SK-N-SH treated with all-trans-retinoic acid at 6 μM for 48 hours (cell line): Measurements from ENCODE around the gene LCE1D.

ENCODE experiments used
- ATAC-seq: fragments of 200-7000 bp; cut with Tn5 transposase; 3 replicates; pipeline ENCODE4 v1.9.1; 2020; ENCODE audit warnings: mild to moderate bottlenecking, moderate library complexity
- ARNTL ChIP-seq: fragments of 450-650 bp; formaldehyde crosslinking; IDR thresholded peaks from 2 replicates; pipeline ENCODE4 v1.5.0; 2020; ENCODE audit warnings: low read depth, mild to moderate bottlenecking, moderate library complexity, borderline replicate concordance
- BACH2 ChIP-seq: fragments of 250-450 bp; sonication (Bioruptor Pico); IDR thresholded peaks from 2 replicates; pipeline ENCODE4 v1.9.0; 2021; ENCODE audit warnings: mild to moderate bottlenecking, borderline replicate concordance
- CSDC2 ChIP-seq: fragments of 250-450 bp; sonication (Bioruptor Pico); IDR thresholded peaks from 2 replicates; pipeline ENCODE4 v1.5.0; 2020; ENCODE audit warnings: mild to moderate bottlenecking, moderate library complexity
- GLIS3 ChIP-seq: fragments of 250-450 bp; sonication (Bioruptor Pico); IDR thresholded peaks from 2 replicates; pipeline ENCODE4 v1.5.0; 2020; ENCODE audit warnings: mild to moderate bottlenecking, moderate library complexity
- ISL1 ChIP-seq: fragments of 250-450 bp; sonication (Bioruptor Pico); IDR thresholded peaks from 2 replicates; pipeline ENCODE4 v2.1.2; 2022; ENCODE audit warnings: mild to moderate bottlenecking, moderate library complexity
- OSR1 ChIP-seq: fragments of 250-450 bp; sonication (Bioruptor Pico); IDR thresholded peaks from 2 replicates; pipeline ENCODE4 v1.8.0; 2022; ENCODE audit warnings: moderate library complexity, mild to moderate bottlenecking, inconsistent platforms
- SNAI2 ChIP-seq: fragments of 250-450 bp; sonication (Bioruptor Pico); IDR thresholded peaks from 2 replicates; pipeline ENCODE4 v1.5.0; 2020; ENCODE audit warnings: mild to moderate bottlenecking, moderate library complexity
- TCF4 ChIP-seq: fragments of 250-450 bp; sonication (Bioruptor Pico); IDR thresholded peaks from 2 replicates; pipeline ENCODE4 v1.8.0; 2021; ENCODE audit warnings: mild to moderate bottlenecking, moderate library complexity, borderline replicate concordance
- TOX ChIP-seq: fragments of 250-450 bp; sonication (Bioruptor Pico); IDR thresholded peaks from 2 replicates; pipeline ENCODE4 v1.8.0; 2021; ENCODE audit warnings: mild to moderate bottlenecking, moderate library complexity, borderline replicate concordance
- ZC3H10 ChIP-seq: fragments of 250-450 bp; sonication (Bioruptor Pico); IDR thresholded peaks from 2 replicates; pipeline ENCODE4 v1.5.1; 2021; ENCODE audit warnings: mild to moderate bottlenecking, moderate library complexity
- ZFP3 ChIP-seq: fragments of 250-450 bp; sonication (Bioruptor Pico); IDR thresholded peaks from 2 replicates; pipeline ENCODE4 v1.5.0; 2020; ENCODE audit warnings: mild to moderate bottlenecking, moderate library complexity
- ZFP30 ChIP-seq: fragments of 450-650 bp; formaldehyde crosslinking; IDR thresholded peaks from 2 replicates; pipeline ENCODE4 v1.5.0; 2022; ENCODE audit warnings: mild to moderate bottlenecking, moderate library complexity
- ZNF565 ChIP-seq: fragments of 450-650 bp; formaldehyde crosslinking; conservative IDR thresholded peaks from 2 replicates; pipeline ENCODE4 v1.5.0; 2020; ENCODE audit warnings: low read depth, mild to moderate bottlenecking, moderate library complexity
- ZNF8 ChIP-seq: fragments of 450-650 bp; formaldehyde crosslinking; IDR thresholded peaks from 2 replicates; pipeline ENCODE4 v1.5.0; 2020; ENCODE audit warnings: mild to moderate bottlenecking, moderate library complexity
- TF ChIP-seq, protein P1 (sequence below): fragments of 250-450 bp; sonication (Bioruptor Pico); IDR thresholded peaks from 2 replicates; pipeline ENCODE4 v1.5.0; 2020; ENCODE audit warnings: mild to moderate bottlenecking, moderate library complexity
- TF ChIP-seq, protein P2 (sequence below): fragments of 250-450 bp; sonication (Bioruptor Pico); IDR thresholded peaks from 2 replicates; pipeline ENCODE4 v1.5.1; 2021; ENCODE audit warnings: mild to moderate bottlenecking, moderate library complexity
- TF ChIP-seq, protein P3 (sequence below): fragments of 250-450 bp; sonication (Bioruptor Pico); IDR thresholded peaks from 2 replicates; pipeline ENCODE4 v1.8.0; 2021; ENCODE audit warnings: low read depth, mild to moderate bottlenecking, moderate library complexity, borderline replicate concordance
- TF ChIP-seq, protein P4 (sequence below): fragments of 250-450 bp; sonication (Bioruptor Pico); IDR thresholded peaks from 2 replicates; pipeline ENCODE4 v1.8.0; 2020; ENCODE audit warnings: mild to moderate bottlenecking, moderate library complexity, borderline replicate concordance
- TF ChIP-seq, protein P5 (sequence below): fragments of 250-450 bp; sonication (Bioruptor Pico); IDR thresholded peaks from 2 replicates; pipeline ENCODE4 v1.5.1; 2020; ENCODE audit warnings: low read depth, mild to moderate bottlenecking, moderate library complexity

The LCE1D gene

DNA sequence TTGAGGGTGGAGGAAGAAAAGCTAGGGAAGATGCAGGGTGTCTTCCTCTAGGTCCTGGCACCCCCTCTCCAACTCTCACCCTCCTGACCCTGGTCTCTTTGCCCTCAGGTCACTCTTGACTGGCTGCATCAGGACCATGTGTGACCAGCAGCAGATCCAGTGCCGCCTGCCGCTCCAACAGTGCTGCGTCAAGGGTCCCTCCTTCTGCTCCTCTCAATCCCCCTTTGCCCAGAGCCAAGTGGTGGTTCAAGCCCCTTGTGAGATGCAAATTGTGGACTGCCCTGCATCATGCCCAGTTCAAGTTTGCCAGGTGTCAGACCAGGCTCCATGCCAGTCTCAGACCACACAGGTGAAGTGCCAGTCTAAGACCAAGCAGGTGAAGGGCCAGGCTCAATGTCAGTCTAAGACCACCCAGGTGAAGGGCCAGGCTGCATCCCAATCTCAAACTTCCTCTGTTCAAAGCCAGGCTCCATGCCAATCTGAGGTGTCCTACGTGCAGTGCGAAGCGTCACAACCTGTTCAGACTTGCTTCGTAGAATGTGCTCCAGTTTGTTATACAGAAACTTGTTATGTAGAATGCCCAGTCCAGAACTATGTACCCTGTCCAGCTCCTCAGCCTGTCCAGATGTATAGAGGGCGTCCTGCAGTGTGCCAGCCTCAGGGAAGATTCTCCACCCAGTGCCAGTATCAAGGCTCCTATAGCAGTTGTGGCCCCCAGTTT lies 36.9 kb upstream of the LCE1D start:
- TF ChIP-seq TCF4 (CRISPR knock-in tag) (no peak), ZC3H10 (no peak), ZNF8 (no peak), ISL1 (CRISPR knock-in tag) (no peak), CSDC2 (CRISPR knock-in tag) (no peak), TOX (CRISPR knock-in tag) (no peak), ARNTL (CRISPR knock-in tag) (no peak), ZFP30 (CRISPR knock-in tag) (no peak), ZFP3 (CRISPR knock-in tag) (no peak), SNAI2 (CRISPR knock-in tag) (no peak), BACH2 (CRISPR knock-in tag) (no peak), GLIS3 (CRISPR knock-in tag) (no peak), ZNF565 (no peak)
- TF ChIP-seq, protein P1, sequence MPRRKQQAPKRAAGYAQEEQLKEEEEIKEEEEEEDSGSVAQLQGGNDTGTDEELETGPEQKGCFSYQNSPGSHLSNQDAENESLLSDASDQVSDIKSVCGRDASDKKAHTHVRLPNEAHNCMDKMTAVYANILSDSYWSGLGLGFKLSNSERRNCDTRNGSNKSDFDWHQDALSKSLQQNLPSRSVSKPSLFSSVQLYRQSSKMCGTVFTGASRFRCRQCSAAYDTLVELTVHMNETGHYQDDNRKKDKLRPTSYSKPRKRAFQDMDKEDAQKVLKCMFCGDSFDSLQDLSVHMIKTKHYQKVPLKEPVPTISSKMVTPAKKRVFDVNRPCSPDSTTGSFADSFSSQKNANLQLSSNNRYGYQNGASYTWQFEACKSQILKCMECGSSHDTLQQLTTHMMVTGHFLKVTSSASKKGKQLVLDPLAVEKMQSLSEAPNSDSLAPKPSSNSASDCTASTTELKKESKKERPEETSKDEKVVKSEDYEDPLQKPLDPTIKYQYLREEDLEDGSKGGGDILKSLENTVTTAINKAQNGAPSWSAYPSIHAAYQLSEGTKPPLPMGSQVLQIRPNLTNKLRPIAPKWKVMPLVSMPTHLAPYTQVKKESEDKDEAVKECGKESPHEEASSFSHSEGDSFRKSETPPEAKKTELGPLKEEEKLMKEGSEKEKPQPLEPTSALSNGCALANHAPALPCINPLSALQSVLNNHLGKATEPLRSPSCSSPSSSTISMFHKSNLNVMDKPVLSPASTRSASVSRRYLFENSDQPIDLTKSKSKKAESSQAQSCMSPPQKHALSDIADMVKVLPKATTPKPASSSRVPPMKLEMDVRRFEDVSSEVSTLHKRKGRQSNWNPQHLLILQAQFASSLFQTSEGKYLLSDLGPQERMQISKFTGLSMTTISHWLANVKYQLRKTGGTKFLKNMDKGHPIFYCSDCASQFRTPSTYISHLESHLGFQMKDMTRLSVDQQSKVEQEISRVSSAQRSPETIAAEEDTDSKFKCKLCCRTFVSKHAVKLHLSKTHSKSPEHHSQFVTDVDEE = no peak
- TF ChIP-seq, protein P2, sequence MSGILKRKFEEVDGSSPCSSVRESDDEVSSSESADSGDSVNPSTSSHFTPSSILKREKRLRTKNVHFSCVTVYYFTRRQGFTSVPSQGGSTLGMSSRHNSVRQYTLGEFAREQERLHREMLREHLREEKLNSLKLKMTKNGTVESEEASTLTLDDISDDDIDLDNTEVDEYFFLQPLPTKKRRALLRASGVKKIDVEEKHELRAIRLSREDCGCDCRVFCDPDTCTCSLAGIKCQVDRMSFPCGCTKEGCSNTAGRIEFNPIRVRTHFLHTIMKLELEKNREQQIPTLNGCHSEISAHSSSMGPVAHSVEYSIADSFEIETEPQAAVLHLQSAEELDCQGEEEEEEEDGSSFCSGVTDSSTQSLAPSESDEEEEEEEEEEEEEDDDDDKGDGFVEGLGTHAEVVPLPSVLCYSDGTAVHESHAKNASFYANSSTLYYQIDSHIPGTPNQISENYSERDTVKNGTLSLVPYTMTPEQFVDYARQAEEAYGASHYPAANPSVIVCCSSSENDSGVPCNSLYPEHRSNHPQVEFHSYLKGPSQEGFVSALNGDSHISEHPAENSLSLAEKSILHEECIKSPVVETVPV (CRISPR knock-in tag) = no peak
- TF ChIP-seq, protein P3, sequence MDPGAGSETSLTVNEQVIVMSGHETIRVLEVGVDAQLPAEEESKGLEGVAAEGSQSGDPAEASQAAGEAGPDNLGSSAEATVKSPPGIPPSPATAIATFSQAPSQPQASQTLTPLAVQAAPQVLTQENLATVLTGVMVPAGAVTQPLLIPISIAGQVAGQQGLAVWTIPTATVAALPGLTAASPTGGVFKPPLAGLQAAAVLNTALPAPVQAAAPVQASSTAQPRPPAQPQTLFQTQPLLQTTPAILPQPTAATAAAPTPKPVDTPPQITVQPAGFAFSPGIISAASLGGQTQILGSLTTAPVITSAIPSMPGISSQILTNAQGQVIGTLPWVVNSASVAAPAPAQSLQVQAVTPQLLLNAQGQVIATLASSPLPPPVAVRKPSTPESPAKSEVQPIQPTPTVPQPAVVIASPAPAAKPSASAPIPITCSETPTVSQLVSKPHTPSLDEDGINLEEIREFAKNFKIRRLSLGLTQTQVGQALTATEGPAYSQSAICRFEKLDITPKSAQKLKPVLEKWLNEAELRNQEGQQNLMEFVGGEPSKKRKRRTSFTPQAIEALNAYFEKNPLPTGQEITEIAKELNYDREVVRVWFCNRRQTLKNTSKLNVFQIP (CRISPR knock-in tag) = no peak
- TF ChIP-seq, protein P4, sequence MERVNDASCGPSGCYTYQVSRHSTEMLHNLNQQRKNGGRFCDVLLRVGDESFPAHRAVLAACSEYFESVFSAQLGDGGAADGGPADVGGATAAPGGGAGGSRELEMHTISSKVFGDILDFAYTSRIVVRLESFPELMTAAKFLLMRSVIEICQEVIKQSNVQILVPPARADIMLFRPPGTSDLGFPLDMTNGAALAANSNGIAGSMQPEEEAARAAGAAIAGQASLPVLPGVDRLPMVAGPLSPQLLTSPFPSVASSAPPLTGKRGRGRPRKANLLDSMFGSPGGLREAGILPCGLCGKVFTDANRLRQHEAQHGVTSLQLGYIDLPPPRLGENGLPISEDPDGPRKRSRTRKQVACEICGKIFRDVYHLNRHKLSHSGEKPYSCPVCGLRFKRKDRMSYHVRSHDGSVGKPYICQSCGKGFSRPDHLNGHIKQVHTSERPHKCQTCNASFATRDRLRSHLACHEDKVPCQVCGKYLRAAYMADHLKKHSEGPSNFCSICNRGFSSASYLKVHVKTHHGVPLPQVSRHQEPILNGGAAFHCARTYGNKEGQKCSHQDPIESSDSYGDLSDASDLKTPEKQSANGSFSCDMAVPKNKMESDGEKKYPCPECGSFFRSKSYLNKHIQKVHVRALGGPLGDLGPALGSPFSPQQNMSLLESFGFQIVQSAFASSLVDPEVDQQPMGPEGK (CRISPR knock-in tag) = no peak
- TF ChIP-seq, protein P5, sequence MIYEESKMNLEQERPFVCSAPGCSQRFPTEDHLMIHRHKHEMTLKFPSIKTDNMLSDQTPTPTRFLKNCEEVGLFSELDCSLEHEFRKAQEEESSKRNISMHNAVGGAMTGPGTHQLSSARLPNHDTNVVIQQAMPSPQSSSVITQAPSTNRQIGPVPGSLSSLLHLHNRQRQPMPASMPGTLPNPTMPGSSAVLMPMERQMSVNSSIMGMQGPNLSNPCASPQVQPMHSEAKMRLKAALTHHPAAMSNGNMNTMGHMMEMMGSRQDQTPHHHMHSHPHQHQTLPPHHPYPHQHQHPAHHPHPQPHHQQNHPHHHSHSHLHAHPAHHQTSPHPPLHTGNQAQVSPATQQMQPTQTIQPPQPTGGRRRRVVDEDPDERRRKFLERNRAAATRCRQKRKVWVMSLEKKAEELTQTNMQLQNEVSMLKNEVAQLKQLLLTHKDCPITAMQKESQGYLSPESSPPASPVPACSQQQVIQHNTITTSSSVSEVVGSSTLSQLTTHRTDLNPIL = no peak
- ATAC-seq = no peak

DNA sequence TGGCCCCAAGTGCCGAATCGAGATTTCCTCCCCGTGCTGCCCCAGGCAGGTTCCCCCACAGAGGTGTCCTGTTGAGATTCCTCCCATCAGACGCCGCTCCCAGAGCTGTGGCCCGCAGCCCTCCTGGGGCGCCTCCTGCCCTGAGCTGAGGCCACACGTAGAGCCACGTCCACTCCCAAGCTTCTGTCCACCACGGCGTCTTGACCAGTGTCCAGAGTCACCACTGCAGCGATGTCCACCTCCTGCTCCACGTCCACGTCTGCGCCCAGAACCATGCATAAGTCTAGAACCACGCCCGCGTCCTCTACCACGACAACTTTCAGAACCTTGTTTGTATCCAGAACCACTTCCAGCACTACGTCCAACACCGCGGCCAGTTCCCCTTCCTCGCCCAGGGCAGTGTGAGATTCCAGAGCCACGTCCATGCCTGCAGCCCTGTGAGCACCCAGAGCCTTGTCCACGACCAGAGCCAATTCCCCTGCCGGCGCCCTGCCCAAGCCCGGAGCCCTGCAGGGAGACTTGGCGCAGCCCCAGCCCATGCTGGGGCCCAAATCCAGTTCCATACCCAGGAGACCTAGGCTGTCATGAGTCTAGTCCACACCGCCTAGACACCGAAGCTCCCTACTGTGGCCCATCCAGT lies 35.9 kb upstream of the LCE1D start:
- TF ChIP-seq ZNF565 = no peak
- TF ChIP-seq, protein P1 = no peak
- TF ChIP-seq, protein P2 (CRISPR knock-in tag) = no peak
- TF ChIP-seq OSR1 (CRISPR knock-in tag) = no peak
- TF ChIP-seq ISL1 (CRISPR knock-in tag) = no peak
- no peak for TF ChIP-seq SNAI2 (CRISPR knock-in tag)
- peak; percentile 17; the same call in 2 of the 3 replicates for ATAC-seq
